Measurements from ENCODE around the gene MUCL3. TPM values are rescaled to one million over a fixed set of nuclear protein-coding genes. Genes with fewer than 3 reads are reported as not detected.
"Not testable (repeated sequence)": the region's sequence is repeated elsewhere in the genome, so short reads cannot be mapped to it uniquely, and the experiment has no call there.

MUCL3 gene
- total RNA-seq, 3 donors from 2014 or later, result 0.03 TPM; not detected in 2

DNA sequence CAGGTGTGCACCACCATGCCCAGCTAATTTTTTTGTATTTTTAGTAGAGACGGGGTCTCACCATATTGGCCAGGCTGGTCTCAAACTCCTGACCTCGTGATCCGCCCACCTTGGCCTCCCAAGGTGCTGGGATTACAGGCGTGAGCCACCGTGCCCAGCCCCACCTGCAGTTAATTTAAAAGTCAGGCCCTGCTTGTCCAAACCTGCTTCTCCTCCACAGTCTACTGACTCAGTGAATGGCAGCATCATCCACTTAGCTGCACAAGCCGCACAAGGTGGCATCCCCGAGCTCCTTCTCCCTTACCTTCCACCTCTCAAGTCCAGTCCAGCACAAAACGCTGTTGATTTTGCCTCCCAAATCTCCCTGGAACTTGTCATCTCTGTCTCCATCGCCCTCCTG lies 38.6 kb upstream of the MUCL3 start:
- ATAC-seq; H3K4me1 Mint-ChIP-seq (ENCODE audit: low read depth); H3K36me3 Mint-ChIP-seq (ENCODE audit: insufficient read depth); H3K9me3 Mint-ChIP-seq; H3K27me3 Mint-ChIP-seq (ENCODE audit: low read depth); H3K4me3 Mint-ChIP-seq; DNase-seq: not testable (repeated sequence)

- peaks cover 9% of the 10 kb centered on the region for H3K36me3 Mint-ChIP-seq (ENCODE audit: insufficient read depth)
- no peak overlapping the region for H3K4me3 Mint-ChIP-seq
- peaks cover 6% of the 10 kb centered on the region for H3K4me1 Mint-ChIP-seq (ENCODE audit: low read depth)
These were observed 38.1 kb upstream of the MUCL3 start for GRCh38 chr6:30902709-30903108.

GRCh38 chr6:30903236-30903635 lies 37.5 kb upstream of the MUCL3 start:
- Mint-ChIP-seq H3K4me1 (ENCODE audit: low read depth) (peaks cover 8% of the 10 kb centered on the region), H3K27me3 (ENCODE audit: low read depth) (no peaks in the 10 kb centered on the region), H3K4me3 (no peak overlapping the region), H3K36me3 (ENCODE audit: insufficient read depth) (peaks cover 7% of the 10 kb centered on the region), H3K9me3 (no peaks in the 10 kb centered on the region)
- DNase-seq (no peak), ATAC-seq (no peak)

More at GRCh38 chr6:30902709-30903108, 38.1 kb upstream of the MUCL3 start:
- Mint-ChIP-seq H3K27me3 (ENCODE audit: low read depth) (no peaks in the 10 kb centered on the region), H3K9me3 (no peaks in the 10 kb centered on the region)
- DNase-seq, result no peak
- ATAC-seq, result no peak

DNA sequence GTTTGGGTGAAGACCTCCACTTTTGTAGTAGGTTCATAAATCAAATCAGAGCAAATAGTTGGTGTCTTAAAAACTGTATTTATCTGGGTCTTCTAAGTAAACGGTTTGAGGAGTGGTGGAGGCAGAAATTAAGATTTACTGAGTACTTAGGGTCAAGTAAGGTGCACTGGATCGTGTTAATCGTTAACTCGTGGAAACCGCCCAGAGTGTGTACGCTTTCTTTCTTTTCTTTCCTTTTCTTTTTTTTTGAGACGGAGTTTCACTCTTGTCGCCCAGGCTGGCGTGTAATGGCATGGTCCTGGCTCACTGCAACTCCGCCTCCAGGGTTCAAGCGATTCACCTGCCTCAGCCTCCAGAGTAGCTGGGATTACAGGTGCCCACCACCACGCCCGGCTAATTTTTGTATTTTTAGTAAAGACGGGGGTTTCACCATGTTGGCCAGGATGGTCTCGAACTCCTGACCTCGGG lies 33.4 kb upstream of the MUCL3 start:
- ATAC-seq; H3K27me3 Mint-ChIP-seq (ENCODE audit: low read depth); DNase-seq; H3K9me3 Mint-ChIP-seq: not testable (repeated sequence)
- Mint-ChIP-seq H3K36me3 (ENCODE audit: insufficient read depth) (peaks cover 17% of the 10 kb centered on the region), H3K4me1 (ENCODE audit: low read depth) (peaks cover 20% of the 10 kb centered on the region), H3K4me3 (peak overlapping the region; percentile 99)

DNA sequence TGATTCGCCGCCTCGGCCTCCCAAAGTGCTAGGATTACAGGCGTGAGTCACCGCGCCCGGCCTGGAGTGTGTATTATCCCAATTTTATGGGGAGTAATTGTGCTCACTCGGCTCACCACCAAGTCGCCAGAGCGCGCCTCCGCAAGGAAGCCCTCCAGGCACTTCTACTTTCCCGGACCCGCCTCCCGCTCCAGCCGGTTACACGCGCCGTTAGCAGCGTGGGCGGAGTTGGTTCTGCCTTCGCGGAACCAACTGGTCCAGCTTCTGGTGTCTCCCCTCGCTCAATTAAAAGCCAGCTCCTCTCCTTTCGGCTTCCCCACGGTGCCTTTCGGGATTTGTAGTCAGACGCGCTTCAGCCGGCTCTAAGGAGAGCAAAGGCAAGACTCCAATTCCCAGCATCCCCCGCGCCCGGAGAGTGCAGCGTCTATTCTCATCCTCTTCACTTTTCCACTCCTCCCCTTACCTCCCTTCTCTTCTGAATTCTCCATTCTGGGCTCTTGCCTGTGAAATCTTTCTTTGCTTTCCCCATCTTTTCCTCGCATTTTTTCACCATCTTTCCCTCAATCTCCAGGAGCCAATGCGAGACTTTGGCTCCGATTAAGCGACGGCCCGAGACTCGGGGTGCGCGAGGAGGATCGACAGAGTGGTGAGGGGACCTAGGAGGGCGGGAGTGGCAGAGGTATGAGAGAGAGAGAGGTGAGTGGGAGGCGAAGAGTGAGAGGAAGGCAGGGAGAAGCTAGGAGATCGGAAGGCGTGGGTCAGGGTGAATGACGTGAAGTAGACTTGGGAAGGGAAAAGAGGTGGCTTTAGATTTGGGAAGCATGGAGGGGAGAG lies 32.8 kb upstream of the MUCL3 start, which contains the start of gene GTF2H4:
TSS of gene GTF2H4 (plus strand) at position 450 of the 834 bp plus-strand sequence.
- no peaks in the 10 kb centered on the region for H3K9me3 Mint-ChIP-seq
- ATAC-seq, result peak; percentile 99
- peaks cover 24% of the 10 kb centered on the region for H3K4me1 Mint-ChIP-seq (ENCODE audit: low read depth)
- no peaks in the 10 kb centered on the region for H3K27me3 Mint-ChIP-seq (ENCODE audit: low read depth)
- DNase-seq, result peak; percentile 92
- peaks cover 20% of the 10 kb centered on the region for H3K36me3 Mint-ChIP-seq (ENCODE audit: insufficient read depth)
- H3K4me3 Mint-ChIP-seq, result peak within 1 kb of the TSS; percentile 99

GRCh38 chr6:30908700-30909099 lies 32.1 kb upstream of the MUCL3 start:
- Mint-ChIP-seq H3K9me3 (no peaks in the 10 kb centered on the region), H3K4me3 (peak overlapping the region; percentile 99), H3K27me3 (ENCODE audit: low read depth) (no peaks in the 10 kb centered on the region), H3K4me1 (ENCODE audit: low read depth) (peaks cover 32% of the 10 kb centered on the region), H3K36me3 (ENCODE audit: insufficient read depth) (peaks cover 20% of the 10 kb centered on the region)
- ATAC-seq, result no peak
- no peak for DNase-seq

- H3K27me3 Mint-ChIP-seq (ENCODE audit: low read depth); H3K4me3 Mint-ChIP-seq; H3K9me3 Mint-ChIP-seq; ATAC-seq; DNase-seq: not testable (repeated sequence)
- Mint-ChIP-seq H3K36me3 (ENCODE audit: insufficient read depth) (peaks cover 21% of the 10 kb centered on the region), H3K4me1 (ENCODE audit: low read depth) (peaks cover 37% of the 10 kb centered on the region)
These were observed 30.3 kb upstream of the MUCL3 start for GRCh38 chr6:30910473-30910872.

DNA sequence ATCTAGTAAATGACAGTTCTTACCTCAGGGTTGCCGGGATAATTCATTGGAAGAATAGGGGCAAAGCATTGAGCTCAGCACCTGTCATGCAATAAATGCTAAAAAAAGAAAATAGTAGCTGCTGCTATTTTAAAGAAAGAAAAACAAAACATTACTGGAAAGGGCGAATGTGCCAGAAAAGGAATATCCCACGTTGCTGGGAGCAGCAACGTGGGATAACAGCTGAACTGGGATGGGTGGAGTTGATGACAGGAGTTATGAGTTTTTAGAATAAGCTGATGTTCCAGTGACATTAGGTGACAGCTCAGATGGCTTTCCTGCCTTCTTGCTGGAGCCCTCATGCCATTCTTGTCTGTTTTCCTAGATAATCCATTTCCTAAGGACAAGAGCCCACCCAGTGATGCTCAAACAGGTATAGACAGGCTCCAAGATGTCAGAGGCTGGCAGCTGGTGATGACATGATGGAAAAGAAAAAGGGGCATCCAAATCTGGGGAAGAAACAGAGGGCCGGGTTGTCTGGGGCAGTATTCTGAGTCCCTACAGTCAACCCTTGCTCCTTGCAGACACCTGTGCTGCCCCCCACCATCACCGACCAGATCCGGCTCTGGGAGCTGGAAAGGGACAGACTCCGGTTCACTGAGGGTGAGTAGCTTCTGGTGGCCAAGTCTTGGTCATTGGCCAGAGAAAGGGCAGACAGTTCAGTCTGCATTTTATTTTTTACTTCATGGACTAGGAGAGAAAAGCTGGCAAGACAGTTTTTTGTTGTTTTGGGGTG lies 27.8 kb upstream of the MUCL3 start:
- H3K9me3 Mint-ChIP-seq, result no peaks in the 10 kb centered on the region
- H3K4me1 Mint-ChIP-seq (ENCODE audit: low read depth), result peaks cover 37% of the 10 kb centered on the region
- ATAC-seq (no peak), DNase-seq (no peak)
- no peaks in the 10 kb centered on the region for H3K27me3 Mint-ChIP-seq (ENCODE audit: low read depth)
- peaks cover 38% of the 10 kb centered on the region for H3K36me3 Mint-ChIP-seq (ENCODE audit: insufficient read depth)
- H3K4me3 Mint-ChIP-seq, result peak overlapping the region; percentile 92

GRCh38 chr6:30913721-30914075 lies 27.1 kb upstream of the MUCL3 start:
- H3K27me3 Mint-ChIP-seq (ENCODE audit: low read depth), result no peaks in the 10 kb centered on the region
- H3K4me3 Mint-ChIP-seq, result peak overlapping the region; percentile 92
- ATAC-seq (no peak), DNase-seq (no peak)
- H3K4me1 Mint-ChIP-seq (ENCODE audit: low read depth), result peaks cover 32% of the 10 kb centered on the region
- no peaks in the 10 kb centered on the region for H3K9me3 Mint-ChIP-seq
- peaks cover 40% of the 10 kb centered on the region for H3K36me3 Mint-ChIP-seq (ENCODE audit: insufficient read depth)

GRCh38 chr6:30914076-30914853 lies 26.5 kb upstream of the MUCL3 start, which contains the start of gene VARS2:
TSS of gene VARS2 (plus strand) at chr6:30914238. CDS start at chr6:30914837, 599 bp downstream.
- Mint-ChIP-seq H3K4me3 (peak within 1 kb of the TSS; percentile 92), H3K4me1 (ENCODE audit: low read depth) (peaks cover 27% of the 10 kb centered on the region), H3K36me3 (ENCODE audit: insufficient read depth) (peaks cover 42% of the 10 kb centered on the region), H3K27me3 (ENCODE audit: low read depth) (no peaks in the 10 kb centered on the region), H3K9me3 (no peaks in the 10 kb centered on the region)
- ATAC-seq, result peak; percentile 97 to 98
- DNase-seq, result peak; percentile 83

DNA sequence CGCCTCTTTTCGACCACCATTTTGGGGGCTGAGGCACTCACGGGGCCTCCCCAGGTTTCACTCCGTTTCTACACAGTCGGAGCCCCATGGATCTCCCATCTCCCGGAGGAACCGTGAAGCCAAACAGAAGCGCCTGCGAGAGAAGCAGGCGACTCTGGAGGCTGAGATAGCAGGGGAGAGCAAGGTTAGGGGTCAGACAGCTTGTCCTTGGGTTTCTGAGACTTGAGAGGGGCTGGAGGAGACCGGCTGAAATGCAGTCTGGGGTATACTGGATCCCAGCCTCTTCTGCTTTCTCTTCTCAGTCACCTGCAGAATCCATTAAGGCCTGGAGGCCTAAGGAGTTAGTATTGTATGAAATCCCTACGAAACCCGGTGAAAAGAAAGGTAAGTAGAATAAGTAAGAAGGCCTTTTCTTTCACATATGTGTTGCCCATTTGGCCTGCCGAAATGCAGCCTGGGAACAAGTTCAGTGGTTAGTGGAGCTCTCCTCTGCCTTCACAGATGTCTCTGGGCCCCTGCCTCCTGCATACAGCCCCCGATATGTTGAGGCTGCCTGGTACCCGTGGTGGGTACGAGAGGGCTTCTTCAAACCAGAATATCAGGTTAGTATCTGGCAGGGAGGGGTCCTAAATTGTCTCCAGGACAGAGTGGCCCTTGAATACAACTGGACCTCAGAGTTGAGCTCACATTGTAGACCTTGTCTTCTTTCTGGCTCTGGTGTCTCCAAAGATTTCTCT lies 25.8 kb upstream of the MUCL3 start:
- Mint-ChIP-seq H3K4me1 (ENCODE audit: low read depth) (peaks cover 27% of the 10 kb centered on the region), H3K36me3 (ENCODE audit: insufficient read depth) (peaks cover 43% of the 10 kb centered on the region)
- no peak for DNase-seq

DNA sequence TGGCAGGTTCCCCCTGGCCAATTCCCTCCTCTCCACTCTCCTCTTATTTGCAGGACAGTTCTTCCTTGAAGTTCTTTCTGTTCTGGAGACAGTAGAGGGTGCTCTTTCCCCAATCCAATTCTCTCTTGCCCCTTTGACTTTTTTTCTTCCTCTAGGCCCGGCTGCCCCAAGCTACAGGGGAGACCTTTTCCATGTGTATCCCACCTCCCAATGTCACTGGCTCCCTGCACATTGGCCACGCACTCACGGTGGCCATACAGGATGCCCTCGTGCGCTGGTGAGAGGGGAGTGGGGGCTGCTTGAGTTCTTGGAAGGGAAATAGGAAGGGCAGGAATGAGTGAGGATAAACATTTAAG lies 25.2 kb upstream of the MUCL3 start:
- DNase-seq (no peak), ATAC-seq (no peak)
- peak overlapping the region; percentile 92 for H3K4me3 Mint-ChIP-seq
- H3K27me3 Mint-ChIP-seq (ENCODE audit: low read depth), result no peaks in the 10 kb centered on the region
- H3K36me3 Mint-ChIP-seq (ENCODE audit: insufficient read depth), result peaks cover 48% of the 10 kb centered on the region
- H3K9me3 Mint-ChIP-seq, result no peaks in the 10 kb centered on the region
- H3K4me1 Mint-ChIP-seq (ENCODE audit: low read depth), result peaks cover 27% of the 10 kb centered on the region

More for the DNA sequence above, 25.8 kb upstream of the MUCL3 start:
- Mint-ChIP-seq H3K4me3 (peak overlapping the region; percentile 92), H3K27me3 (ENCODE audit: low read depth) (no peaks in the 10 kb centered on the region), H3K9me3 (no peaks in the 10 kb centered on the region)
- ATAC-seq, result no peak

GRCh38 chr6:30917041-30917440 lies 23.7 kb upstream of the MUCL3 start:
- Mint-ChIP-seq H3K4me3 (no peak overlapping the region), H3K36me3 (ENCODE audit: insufficient read depth) (peaks cover 38% of the 10 kb centered on the region), H3K4me1 (ENCODE audit: low read depth) (peaks cover 25% of the 10 kb centered on the region), H3K9me3 (no peaks in the 10 kb centered on the region), H3K27me3 (ENCODE audit: low read depth) (no peaks in the 10 kb centered on the region)
- no peak for DNase-seq
- no peak for ATAC-seq

Measured in activated T-cell treated with anti-CD3 and anti-CD28 coated beads, Interleukin-2, amount 50 U/mL, for 4 hours (primary cell).